ENCODE results near the gene PRM1.

PRM1 gene

GRCh38 chr16:11251525-11252481 is 29.3 kb downstream of the PRM1 start:
- peak; percentile 74 for DNase-seq

GRCh38 chr16:11250786-11251524 is 30.2 kb downstream of the PRM1 start:
- DNase-seq: no peak

DNA sequence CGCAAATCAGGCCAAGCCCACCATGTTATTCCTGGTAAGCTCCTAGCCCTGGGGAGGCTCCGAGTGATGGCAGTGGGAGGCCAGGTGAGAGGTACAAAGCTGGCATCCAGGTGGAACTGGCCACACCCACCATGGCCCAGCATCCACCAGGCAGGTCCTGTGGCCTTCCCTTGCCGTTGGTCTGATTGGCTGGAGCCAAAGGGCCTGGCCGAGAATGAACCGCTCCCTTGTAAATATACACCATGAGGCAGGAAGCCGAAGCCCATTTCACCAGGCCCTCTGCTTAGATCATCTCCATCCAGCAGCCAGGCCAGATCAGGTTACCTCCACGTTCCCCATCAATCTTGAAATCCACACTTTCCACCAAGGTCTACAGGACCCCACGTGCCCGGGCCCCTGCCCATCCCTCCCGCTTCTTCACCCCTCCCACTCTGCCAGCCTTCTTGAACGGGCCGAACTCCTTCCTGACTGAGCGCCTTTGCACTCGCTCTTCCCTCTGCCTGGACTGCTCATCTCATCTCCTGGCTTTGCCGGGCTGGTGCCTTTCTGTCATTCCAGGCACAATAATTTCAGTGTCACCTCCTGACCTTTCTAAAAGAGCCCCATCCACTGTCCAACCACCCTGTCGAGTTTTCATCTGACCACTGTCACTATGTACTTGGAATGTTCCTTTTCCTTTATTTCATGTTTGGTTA is 30.9 kb downstream of the PRM1 start:
- no peak for DNase-seq

DNA sequence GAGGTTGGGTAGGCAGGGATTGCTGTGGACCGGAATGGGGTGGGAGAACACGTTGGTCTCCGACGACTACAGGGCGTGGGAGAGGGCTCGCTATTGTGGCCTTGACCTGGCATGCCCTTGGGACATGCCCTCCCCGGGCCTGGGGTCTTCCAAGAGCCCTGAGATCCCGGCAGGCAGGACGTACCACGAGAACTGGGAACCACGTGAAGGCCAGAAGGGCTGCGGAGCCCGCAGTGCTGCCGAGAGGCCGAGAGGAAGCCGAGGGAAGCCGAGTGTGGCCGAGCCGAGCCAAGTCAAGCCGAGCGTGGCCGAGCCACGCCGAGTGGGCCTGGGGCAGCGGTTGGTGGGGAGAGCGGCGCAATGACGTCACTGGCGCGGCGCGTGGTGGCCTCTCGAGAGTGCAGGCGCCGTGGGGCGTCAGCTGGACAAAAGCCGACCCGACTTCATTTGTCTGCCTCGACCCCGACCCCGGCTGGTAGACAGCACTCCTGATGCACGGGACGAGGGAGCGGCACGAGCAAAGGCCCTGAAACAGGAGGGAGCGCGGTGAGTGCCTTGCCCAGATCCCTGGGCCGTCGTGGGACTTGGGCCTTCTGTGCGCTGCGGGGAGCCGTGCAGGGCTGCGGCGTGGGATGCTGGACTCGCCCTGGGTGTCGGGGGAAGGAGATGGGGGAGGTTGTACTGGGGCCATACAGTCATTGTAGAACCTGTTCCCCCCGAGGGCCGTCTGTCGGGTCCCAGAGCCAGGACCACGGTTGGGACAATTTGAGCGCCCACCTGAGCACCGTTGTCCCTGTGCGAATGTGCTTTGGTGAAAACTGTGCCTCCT is 31.7 kb downstream of the PRM1 start:
- DNase-seq: no peak

DNA sequence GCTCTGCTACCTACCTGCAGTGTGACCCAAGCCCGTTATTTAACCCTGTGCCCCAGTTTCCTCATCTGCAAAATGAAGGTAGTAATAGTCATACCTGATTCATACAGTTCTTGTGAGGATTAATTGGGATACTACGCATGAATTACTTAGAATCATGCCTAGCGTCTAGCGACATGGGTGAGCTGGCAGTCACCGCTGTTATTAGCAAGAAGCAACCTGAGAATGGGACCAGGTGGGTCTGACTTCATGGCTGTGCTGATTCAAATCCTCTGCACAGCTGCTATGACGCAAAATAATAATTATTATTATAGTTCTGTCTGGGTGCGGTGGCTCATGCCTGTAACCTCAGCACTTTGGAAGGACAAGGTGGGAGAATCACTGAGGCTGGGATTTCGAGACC is 33.0 kb downstream of the PRM1 start:
- no peak for DNase-seq

GRCh38 chr16:11245988-11246387 is 35.1 kb downstream of the PRM1 start:
- DNase-seq: no peak

DNA sequence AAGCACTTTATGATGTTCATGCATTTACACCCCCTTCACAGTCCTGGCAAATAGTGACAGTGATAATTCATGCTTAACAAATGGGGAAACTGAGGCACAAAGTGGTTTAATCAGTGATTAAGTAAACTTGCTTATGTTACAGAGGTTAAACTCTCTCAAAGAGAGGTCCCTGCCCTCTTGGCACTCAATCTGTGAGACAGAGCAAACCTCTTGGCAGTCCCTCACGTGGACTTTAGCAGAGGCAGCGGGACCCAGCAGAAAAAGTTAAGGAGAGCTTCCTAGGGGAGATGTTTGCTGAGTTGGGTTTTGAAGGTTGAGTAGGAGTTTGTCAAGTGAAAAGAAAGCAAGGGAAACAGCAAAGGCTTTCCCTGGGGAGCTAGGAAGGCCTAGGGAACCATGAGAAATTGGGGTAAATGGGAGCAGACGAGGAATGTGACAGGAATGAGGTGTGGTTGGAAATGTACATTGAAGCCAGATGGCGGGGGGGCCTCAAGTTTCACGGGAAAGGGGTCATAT is 35.9 kb downstream of the PRM1 start:
- no peak for DNase-seq

- DNase-seq: no peak
These were observed 38.5 kb downstream of the PRM1 start for GRCh38 chr16:11242658-11243057.

DNA sequence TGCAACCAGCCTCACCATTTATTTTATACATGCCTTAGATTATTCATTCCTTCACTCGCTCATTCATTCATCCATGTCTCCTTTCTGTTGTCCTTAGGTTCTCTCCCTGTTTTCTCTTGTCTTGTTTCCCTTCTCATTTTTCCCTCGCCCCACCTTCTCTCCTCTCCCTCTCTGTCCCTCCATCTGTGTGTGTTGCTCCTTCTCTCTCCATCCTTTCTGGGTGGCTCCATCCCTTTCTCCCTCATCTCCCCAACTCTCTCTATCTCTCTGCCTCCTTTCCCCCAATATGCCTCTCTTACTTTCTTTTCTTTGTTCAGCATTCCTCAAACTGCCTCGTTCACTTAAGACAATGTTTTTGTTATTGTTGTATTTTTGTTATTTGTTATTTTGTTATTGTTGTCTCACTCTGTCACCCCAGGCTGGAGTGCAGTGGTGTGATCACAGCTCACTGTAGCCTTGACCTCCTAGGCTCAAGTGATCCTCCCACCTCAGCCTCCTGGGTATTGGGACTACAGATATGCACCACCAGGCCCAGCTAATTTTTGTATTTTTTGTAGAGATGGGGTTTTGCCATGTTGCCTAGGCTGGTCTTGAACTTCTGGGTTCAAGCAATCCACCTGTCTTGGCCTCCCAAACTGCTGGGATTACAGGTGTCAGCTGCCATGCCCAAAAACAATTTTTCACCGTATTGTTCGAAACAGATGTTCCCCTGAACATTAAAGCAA is 39.5 kb downstream of the PRM1 start:
- DNase-seq: no peak

- no peak for DNase-seq
These were observed 40.3 kb downstream of the PRM1 start for GRCh38 chr16:11240636-11241473.

DNA sequence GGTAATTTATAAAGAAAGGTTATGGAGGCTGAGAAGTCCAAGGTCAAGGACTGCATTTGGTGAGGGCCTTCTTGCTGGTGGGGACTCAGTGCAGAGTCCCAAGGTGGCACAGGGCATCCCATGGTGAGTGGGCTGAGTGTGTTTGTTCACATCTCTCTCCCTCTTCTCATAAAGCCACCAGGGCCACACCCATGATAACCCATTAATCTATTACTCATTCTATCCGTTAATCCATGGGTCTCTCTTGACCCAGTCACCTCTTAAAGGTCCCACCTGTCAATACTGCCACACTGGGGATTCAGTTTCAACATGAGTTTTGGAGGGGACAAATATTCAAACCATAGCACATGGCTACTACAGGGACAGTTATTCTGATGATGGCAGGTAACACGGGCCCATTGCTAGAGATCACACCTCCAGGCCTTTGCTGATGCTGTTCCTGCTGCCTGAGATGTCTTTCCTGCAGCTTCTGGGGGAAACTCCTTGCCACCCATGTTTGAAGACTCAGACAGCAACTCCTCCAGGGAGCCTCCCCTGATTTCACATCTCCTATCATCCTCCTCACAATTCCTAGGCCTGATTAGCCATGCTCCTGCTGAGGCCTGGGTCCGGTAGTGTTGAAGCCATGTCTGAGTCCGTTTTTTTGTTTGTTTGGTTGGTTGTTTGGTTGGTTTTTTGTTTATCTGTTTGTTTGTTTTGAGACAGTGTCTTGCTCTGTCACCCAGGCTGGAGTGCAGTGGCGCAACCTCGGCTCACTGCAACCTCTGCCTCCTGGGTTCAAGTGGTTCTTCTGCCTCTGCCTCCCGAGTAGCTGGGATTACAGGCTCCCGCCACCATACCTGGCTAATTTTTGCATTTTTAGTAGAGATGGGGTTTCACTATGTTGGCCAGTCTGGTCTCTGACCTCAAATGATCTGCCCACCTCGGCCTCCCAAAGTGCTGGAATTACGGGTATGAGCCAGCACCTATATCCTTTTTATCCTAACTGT is 41.2 kb downstream of the PRM1 start:
- DNase-seq: no peak

GRCh38 chr16:11238272-11239202 is 42.6 kb downstream of the PRM1 start:
- DNase-seq: no peak

GRCh38 chr16:11236461-11237254 is 44.5 kb downstream of the PRM1 start:
- DNase-seq: peak; percentile 99

DNA sequence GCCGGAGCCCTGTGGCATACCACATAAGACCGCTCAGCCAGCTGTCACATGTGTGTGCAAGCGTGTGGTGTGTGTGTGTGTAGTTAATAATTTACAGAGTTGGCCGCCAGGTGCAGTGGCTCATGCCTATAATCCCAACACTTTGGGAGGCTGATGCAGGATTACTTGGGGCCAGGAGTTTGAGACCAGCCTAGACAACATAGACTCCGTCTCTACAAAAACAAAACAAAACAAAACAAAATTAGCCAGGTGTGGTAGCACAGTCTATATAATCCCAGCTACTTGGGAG is 45.5 kb downstream of the PRM1 start:
- peak; percentile 85 for DNase-seq

GRCh38 chr16:11234884-11235702 is 46.0 kb downstream of the PRM1 start:
- DNase-seq: peak; percentile 92

DNA sequence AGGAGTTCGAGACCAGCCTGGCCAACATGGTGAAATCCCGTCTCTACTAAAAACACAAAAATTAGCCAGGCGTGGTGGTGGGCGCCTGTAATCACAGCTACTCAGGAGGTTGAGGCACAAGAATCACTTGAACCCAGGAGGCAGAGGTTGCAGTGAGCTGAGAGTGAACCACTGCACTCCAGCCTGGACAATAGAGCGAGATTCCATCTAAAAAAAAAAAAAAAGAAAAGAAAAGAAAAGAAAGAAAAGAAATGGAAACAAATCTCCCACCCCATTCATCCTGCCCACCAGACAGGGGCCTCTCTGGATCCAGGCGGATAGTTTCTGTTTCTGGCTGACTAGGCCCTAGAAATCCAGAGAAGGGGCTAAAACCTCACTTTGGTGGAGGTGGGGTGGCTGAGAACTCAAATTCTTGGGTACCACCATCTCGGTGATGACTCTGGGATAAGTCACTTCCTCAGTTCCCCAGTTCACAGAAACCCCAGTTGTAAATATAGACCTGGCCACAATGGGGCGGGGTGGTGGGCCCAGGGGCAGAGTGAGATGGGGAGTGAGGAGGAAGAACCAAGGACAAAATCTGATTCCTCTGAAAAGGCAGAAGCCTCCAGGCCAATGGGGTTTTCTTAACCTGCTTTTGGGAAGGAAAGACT is 47.3 kb downstream of the PRM1 start:
- peak; percentile 80 for DNase-seq
